GM21737 (cell line): ENCODE results near the gene ZCCHC3.

Source experiments
- ATAC-seq: cut with Tn5 transposase; IDR thresholded peaks from one replicate; pipeline ENCODE4 v1.9.1; 2021; ENCODE audit warnings: mild to moderate bottlenecking, moderate library complexity; ENCODE audit not compliant: unreplicated experiment

ZCCHC3 gene

DNA sequence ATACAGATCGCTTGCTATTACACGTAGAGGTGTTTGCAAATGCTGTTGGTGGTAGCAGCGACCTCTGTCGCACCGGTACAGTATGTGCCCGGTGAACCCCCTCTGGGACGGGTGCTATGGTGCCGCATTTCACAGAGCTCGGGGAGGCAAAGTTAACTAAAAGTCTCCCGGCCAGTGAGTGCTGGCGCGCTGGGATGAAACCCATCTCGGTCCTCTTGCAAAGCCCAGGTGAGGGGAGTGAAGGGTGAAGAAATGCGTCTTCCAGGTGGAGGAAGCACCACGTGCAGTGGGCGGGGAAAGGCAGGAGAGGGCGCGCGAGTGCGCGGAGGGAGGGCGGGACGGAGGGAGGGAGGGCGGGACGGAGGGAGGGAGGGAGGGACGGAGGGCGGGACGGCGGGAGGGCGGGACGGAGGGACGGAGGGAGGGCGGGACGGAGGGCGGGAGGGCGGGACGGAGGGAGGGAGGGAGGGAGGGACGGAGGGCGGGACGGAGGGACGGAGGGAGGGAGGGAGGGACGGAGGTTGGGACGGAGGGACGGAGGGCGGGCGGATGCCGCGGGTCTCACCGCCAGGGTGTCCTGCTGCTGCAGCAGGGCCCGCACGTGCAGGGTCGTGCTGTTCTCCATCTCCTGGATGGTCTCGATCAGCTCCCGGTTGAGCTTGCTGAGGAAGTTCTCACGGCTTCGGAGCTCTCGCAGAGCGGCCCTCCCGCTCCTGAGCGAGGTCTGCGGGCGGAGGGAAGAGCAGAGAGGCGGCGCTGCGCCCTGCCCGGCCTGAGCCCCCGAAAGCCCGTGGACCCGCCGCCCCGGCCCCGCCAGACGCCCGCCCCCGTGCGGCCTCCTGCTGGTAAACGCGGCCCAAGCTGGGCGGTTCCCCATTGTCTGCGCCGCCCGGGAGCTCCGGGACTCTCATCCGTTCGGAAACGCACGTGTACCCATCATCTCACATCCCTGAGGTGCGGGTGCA lies 18.5 kb upstream of the ZCCHC3 start:
- no peak for ATAC-seq

DNA sequence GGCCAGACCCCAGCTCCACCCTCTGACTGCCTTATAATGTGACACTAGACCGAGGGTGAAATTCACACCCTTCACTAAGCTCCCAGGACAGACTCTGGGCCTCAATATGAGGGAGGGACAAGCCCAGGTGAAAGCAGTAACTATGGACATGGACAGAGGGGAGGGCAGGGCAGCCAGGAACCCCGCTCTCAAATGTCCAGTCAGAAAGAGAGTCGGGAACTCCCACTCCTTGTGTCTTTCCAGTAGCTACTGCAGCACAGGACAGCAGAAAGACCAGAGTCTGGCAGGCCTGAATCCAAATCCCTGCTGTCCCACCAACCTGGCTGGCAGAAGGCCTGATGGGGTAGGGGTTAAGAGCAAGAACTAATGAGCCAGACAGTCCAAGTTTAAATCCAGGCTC lies 13.2 kb upstream of the ZCCHC3 start:
- no peak for ATAC-seq

DNA sequence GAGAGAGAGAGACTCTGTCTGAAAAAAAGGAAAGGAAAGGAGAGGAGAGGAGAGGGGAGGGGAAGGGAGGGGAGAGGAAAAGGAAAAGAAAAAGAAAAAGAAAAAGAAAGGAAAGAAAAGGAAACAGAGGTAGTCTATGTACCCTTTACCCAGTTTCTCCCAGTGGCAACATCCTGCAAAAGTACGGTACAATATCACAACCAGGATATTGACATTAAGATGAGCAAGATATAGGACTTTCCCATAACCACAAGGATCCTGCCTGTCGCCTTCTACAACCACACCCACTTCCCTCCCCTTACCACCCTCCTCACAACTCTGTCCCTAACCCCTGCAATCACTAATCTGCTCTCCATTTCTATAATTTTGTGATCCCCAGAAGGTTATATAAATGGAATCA lies 10.9 kb upstream of the ZCCHC3 start:
- ATAC-seq = no peak

DNA sequence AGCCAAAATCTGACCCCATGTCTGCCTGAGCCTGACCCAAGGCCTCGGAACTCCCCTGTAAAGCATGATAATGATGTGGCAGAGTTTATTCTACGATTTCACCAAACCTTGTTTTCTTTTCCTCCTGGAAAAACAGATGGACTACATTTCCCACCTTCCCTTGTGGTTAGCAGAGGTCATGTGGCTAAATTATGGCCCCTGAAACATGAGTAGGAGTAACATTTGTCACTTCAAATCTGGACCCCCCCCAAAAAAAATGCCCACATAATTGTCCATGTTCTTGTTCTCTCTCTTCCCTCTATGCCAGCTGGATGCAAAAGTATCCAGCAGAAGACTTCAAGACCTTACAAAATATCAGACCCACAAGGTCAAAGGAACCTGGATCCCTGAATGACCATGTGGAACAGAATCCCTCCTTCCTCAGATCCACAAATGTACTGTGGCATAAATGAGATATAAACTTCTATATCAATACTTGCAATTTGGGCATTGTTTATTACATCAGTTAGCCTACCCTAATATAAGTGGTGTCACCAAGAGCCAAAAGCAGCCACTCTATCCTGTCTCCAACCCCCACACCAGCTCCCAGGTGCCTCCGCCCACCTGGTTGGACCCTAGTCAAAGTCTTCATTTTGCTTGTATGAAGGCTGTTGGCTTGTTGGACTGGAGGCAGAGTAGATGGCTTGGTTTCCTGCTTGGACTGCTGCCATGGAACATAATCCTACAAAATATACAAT lies 8.2 kb upstream of the ZCCHC3 start:
- no peak for ATAC-seq

DNA sequence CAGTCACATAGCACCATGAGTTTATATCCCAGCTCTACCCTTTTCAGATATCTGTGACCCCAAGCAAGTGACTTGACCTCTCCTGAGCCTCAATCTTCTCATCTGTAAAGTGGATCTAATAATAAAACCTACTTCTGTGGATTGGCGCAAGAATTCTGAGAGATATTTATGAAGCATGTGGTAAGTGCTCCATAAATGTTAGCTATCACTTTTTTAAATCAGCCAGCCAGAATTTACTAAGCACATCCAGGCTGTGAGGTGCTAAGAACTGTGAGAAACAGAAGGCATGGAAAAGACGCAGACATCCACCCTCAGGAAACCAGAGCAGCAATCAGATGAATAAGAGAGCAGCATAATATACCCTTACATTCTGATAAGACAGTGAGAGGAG lies 7.7 kb upstream of the ZCCHC3 start:
- no peak for ATAC-seq

DNA sequence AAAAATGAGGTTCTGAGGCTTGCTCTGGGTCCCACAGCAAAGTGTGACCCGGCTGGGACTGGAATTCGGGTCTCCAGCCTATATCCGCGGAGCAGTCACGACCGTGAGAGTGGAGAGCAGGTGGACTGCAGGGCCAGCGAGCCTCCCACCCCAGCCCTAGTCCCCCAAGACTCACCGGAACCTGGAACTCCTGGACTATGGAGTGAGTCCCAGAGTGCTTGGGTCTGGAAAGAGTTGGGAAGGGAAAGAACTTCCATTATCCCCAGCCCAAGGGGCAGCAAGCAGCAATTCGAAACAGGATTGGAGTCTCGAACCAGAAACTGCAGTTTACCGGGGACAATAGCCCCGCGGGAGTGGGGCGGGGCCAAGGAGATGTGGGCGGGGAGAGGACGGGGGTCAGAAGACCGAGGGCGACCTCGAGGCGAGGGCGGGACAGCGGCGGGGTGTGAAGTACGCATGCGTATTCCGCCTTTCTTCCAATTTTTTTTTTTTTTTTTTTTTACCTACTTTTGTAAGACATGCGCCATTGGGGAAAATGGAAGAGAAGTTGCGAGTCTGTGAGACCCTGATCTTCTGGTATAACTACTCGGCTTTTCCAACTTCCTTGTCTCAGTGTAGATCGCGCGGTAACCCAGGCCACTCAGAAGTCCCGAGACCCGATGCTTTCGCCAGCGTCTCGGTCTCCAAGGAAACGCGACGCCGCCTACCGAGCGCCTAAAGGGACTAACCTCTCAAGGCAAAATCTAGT lies 7.1 kb upstream of the ZCCHC3 start, which contains the start of gene C20orf96:
Gene C20orf96, minus strand, starts transcription at position 667 of the 748 bp plus-strand sequence. Its CDS starts 140 bp downstream, at position 527.
- peak; percentile 75 for ATAC-seq

DNA sequence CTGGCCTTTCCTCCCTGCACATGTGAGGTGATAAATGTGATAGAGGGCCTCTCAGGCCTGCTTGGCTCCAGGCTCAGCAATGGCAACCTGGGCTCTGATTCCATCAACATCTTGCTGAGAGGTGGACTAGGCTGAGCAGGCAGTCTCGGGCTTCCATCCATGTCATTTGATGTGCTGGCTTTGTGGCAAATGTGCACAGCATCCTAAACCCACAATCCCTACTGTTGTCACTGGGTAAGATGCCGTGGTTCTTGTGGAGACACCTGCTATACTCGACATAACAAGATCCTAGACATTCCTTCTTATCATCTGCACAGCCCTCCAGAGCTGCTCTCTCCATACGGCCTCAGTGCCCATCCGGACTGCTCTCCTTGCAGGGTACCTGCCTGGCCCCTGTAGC lies 2.8 kb upstream of the ZCCHC3 start:
- no peak for ATAC-seq

DNA sequence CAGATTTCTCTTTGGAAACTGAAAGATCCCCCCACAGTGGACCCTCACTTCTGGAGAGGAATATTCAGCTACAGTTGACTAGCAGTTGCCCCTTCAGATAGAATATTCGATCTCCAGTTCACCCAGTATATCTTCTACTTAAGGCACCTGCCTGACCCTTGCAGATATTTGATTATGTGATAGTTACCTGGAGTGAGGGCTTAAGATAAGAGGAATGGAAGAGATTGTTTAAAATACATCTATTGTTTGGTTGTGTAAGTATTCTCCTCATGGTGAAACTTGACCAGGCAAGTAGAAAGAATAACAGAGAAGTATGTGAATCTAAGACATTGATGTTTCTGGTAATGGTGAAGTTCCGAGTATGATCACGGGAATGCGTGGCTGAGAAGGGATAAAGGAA lies 1.6 kb upstream of the ZCCHC3 start:
- no peak for ATAC-seq

DNA sequence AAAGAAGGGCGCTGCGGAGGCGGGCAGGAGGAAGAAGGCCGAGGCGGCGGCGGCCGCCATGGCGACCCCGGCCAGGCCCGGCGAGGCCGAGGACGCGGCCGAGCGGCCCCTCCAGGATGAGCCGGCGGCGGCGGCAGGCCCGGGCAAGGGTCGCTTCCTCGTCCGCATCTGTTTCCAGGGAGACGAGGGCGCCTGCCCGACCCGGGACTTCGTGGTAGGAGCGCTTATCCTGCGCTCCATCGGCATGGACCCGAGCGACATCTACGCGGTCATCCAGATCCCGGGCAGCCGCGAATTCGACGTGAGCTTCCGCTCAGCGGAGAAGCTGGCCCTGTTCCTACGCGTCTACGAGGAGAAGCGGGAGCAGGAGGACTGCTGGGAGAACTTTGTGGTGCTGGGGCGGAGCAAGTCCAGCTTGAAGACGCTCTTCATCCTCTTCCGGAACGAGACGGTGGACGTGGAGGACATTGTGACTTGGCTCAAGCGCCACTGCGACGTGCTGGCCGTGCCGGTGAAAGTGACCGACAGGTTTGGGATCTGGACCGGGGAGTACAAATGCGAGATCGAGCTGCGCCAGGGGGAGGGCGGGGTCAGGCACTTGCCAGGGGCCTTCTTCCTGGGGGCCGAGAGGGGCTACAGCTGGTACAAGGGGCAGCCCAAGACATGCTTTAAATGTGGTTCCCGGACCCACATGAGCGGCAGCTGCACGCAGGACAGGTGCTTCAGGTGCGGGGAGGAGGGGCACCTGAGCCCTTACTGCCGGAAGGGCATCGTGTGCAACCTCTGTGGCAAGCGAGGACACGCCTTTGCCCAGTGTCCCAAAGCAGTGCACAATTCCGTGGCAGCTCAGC lies 780 bp downstream of the ZCCHC3 start:
- ATAC-seq = peak; percentile 18

DNA sequence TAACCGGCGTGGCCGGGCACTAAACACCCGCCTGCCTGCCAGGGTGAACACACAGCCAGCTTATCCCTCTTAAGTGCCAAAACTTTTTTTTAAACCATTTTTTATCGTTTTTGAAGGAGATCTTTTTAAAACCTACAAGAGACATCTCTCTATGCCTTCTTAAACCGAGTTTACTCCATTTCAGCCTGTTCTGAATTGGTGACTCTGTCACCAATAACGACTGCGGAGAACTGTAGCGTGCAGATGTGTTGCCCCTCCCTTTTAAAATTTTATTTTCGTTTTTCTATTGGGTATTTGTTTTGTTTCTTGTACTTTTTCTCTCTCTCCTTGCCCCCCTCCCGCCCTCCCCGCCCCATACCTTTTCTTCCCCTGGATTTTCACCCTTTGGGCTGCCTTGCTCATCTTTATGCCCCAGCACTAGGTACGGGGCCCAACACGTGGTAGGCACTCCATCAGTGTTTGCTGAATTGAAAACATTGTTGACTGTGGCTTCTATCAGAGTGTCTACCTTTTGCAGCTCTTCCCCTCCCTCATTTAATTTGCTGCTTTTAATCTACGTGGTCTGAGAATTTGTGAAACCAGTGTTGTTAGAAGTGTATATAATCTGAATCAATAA lies 1.5 kb downstream of the ZCCHC3 start:
- ATAC-seq = no peak

DNA sequence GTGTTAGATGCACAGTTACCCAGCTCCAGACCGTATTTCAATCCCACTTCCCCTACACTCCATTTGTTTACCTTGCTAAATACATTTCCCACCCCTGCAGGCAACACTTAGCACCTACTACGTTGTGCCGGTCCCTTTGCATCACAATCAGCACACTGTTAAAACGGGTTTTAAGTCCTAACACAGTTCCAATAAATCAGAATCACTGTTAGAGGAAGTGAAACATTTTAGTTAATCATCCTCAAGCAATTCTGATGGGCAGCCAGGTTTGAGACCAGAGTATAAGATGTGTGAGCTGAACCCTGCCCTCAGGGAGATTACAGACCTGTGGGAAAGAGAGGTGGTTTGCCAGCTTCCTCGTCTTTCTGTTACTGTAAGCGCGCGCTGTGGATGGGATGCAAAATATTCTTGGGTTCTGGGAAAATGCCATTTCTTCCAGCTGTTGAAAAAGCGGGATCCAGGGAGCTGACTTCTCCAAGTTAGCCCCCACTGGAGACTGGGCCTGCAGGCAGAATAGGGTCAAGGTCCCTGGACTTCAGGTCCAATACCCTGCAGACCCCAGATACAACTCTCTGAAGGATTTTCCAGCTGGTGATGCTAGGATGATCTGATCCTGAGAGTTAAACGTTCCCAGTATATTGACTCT lies 3.1 kb downstream of the ZCCHC3 start:
- ATAC-seq = no peak

DNA sequence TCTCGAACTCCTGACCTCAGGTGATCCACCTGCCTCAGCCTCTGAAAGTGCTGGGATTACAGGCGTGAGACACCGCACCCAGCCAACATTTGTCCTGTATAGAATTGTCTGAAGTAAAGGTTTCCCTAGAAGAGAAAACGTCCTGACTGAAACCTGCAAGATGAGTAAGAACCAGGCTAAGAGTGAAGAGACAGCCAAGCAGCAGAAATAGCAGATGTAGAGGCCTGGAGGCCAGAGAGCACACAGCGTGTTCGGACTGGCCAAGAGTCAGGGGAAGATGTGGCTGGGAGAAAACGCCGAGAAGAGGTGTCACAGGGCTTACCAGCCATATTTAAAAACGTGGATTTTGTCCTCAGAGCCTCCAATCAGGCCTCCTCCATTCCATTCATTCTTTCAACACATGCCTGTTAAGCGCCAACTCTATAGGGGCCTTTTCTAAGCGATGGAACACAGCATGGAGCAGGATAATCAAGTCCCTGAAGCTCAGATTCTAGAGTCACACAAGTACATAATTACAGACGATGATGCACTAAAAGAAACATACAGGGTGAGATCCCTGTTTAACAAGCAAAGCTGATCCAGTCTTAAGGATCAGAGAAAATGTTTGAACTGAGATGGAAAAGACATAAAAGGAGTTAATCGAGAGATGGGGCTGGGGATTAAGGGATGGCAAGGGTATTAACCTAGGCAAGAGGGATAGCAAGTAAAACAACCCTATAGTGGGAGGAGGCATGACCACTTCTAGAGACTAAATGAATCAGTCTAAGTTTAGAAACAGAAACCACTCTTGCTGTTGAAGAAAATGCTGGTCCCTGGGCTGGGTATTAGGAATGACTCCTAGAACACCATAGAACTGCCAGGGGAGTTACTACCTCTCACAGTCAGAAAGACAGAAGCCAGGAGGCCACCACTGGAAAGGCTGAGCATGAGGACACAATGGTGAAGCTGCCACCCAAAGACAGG lies 4.8 kb downstream of the ZCCHC3 start:
- ATAC-seq = no peak

DNA sequence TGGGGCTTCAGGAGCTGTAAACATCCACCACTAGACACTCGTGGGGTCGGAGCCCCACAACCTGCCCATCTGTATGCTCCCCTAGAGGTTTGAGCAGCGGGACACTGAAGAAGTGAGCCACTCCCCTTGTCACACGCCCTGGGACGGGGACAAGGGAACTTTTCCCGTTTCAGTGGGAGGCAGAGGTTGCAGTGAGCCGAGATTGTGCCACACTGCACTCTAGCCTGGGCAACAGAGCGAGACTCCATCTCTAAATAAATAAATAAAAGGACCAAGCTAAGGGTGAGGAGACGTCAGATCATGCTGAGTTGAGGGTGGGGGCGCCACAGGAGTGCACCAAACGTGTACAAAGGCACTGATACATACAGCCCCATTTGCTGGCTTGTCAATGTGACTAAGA lies 8.4 kb downstream of the ZCCHC3 start:
- ATAC-seq = no peak

DNA sequence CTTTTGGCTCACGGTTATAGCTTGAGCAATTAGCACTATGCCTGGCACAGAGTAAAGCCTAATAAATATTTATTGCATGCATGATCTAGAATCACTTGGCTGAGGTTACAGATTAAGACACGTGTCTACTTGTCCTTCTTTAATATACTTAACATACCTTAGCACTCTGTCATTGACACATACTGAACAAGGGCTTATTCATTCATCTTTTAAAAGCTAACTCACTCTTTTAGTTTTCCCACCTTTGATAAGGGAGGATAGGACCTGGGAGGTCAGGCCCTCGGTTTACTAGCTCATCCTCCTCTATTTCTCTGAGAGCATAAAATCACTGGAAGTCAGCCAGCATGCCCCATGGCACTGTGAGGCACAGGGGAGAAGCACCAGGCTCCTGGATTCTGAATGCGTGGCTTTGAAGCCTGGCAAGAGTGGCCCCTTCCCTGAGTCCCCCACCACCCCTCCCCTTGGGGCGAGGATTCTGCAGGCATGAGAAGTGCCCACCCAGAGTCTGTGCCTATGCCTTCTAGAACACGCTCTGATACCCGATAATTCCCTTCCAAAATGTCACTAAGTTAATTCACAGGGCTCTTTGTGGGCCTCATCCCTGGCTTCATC lies 11.2 kb downstream of the ZCCHC3 start:
- no peak for ATAC-seq

DNA sequence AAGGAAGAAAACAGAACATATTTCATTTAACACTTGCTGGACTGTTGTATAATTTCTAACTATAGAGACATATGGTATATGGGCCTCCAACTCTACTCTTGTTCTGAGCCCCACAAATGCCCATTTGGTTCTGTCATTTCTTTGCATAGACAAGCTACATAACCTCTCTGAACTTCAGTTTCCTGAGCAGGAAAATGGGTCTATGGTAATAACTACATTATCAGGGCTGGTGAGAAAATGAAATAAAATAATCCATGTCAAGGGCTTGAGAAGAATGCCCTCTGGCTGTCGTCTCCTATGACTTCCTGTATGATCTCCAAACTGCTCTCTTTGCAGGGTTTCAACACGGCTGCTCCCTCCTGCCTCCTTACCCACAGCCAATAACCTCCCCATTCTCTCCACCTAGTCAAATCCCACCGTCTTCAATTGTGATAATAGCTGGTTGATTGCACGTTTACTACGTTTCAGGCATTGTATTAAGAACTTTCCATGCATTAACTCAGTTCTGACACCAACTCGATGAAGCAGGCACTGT lies 12.0 kb downstream of the ZCCHC3 start:
- ATAC-seq = no peak

DNA sequence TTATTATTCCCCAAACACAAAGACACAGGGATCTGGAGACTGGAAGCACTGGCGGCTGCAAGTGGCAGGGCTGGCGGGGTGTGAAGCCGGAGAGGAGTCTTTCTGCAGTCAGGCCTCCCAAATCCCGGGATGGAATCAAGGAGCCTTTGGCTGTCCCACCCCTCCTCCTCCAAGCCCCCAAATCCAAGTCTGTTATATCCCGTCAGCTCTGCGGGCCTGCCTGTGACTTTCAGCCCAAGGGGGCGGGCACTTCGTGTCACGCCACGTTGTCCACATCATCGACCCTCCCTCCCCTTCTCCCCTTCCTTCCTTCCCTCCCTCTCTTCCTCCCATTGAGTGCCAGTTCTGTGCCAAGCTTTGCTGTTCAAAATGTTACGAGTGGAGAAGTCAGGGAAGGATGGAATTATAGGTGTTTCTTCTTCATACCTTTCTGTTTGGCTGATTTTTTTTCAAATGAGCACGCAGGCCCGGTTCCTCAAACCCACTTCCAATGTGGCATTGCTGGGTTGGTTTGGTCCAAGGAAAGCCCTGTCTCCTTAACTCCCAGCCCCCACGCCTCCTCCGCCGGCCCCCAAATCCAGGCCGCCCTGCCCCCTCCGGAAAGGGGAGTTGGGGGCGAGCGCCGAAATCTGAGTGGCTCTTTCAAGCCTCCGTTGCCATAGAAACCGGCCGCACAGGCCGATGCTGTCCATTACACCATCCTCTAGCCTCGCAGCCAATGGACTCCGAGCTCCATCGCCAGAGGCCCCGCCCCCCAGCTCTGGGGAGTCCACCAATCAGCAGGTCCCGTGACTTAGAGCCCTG lies 12.7 kb downstream of the ZCCHC3 start:
- peak; percentile 93 for ATAC-seq

DNA sequence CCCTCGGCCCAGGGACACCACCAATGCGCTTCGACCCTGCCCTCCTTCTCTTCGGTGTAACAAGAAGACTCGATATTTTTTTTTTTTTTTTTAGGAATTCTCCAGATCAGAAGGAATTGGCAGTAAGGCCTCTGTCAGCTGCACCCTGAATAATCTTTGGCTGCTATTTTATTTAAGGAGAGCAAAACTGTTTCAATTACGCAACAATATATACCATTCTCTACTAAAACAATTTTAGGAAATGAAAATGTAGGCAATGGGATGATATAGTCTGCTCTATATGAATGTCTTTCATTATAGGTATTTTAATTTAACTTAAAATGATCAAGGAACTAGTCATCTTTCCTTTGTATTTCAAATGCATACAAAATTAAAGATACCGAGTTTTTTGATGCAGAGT lies 13.3 kb downstream of the ZCCHC3 start:
- ATAC-seq = no peak
